KBM-7 (cell line): ENCODE measurements around the gene TPRA1.

ENCODE experiments used
- DNase-seq: peaks from one replicate; pipeline ENCODE4 v3.0.0-alpha.2; 2015
- in situ Hi-C: fragments of 300-500 bp; cut with MboI; formaldehyde crosslinking; loops from 2 replicates; pipeline ENCODE4 v1.14.3; 2020; ENCODE audit warnings: low sequenced_read_pairs, low pct_unique_long_range_greater_than_20kb, mixed read lengths

The TPRA1 gene

GRCh38 chr3:127524296-127524896 lies 66.1 kb downstream of the TPRA1 start:
- DNase-seq: no peak

More at GRCh38 chr3:127524296-127524896, 66.1 kb downstream of the TPRA1 start:
- in situ Hi-C loops: no loop called here
